GM19468 (cell line): ENCODE data around the gene PDE8B.

Experiments used
- ATAC-seq: cut with Tn5 transposase; IDR thresholded peaks from one replicate; pipeline ENCODE4 v1.9.1; 2021; ENCODE audit warnings: mild to moderate bottlenecking, moderate library complexity, moderate number of reproducible peaks; ENCODE audit not compliant: unreplicated experiment; ENCODE audit errors: extremely low read depth

The PDE8B gene

DNA sequence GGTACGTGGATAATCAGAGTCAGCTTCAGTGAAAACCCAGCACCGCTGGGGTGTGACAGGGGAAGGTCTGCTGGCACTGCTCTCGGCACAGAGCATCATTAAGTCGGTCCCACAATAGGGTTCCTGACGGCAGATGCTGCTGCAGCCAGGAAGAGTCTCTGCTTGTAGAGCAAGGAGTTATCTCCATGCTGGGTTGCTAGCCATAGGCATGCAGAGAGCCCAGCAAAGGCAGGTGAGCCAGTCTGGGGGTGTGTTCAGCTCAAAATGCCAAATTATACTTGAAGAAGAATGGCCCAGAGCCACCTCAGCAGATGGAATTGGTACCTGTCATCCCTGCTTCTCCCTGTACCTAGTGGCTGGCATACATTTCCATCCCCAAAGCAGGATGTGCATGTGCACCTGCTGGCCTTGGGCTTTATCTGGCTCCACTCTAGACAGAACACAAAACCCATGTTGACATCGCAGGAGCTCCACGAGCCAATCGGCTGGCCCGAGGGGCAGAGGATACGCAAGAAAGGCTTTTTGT is 180.8 kb downstream of the PDE8B start:
- no peak for ATAC-seq

DNA sequence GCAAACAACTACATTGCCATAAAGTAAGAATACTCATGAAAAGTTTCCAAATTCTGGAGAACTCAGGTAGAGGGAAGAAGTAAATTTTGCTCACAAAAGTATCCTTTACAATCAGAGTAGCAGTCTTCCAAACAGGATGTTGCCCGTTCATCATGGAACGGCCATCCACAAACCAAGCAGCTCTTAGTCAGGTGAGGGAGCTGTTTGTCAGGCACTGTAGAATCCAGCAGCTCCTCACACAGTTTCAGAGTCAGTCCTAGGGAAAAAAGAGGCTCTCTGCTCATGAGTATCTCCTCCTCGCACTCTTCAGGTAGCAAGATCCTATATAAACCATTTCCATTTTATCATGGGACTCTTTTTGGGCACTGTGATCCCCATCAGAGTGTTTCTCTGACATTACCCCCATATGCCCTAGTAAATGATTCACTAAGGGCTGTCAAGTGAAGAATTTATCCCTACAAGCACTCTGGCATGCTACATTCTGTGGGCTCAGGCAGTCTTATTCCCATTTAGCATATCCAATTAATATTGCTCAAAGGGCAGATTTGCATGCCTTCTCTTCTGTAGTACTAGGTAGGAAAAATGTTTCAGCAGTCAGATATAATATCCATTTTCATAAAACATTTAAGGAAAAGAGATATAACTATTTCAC is 183.7 kb downstream of the PDE8B start:
- no peak for ATAC-seq

DNA sequence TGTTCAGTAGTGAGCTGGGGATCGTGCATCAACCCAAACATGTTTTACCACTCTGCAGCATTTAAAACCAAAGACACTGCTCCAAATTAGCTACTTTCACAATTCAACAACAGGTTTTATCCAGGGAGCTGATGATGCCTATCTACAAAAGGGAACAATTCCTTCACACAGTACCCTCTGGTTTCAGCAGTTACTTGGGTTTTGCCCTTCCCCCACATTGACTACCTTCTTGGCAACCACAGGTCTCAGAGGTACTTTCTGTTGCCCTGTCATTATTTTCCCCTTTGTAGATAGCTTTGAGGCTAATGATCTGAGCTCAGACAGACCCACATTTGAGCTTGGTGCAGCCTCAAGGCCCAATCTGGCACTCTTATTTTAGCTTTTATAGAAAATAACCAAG is 185.5 kb downstream of the PDE8B start:
- ATAC-seq = no peak

DNA sequence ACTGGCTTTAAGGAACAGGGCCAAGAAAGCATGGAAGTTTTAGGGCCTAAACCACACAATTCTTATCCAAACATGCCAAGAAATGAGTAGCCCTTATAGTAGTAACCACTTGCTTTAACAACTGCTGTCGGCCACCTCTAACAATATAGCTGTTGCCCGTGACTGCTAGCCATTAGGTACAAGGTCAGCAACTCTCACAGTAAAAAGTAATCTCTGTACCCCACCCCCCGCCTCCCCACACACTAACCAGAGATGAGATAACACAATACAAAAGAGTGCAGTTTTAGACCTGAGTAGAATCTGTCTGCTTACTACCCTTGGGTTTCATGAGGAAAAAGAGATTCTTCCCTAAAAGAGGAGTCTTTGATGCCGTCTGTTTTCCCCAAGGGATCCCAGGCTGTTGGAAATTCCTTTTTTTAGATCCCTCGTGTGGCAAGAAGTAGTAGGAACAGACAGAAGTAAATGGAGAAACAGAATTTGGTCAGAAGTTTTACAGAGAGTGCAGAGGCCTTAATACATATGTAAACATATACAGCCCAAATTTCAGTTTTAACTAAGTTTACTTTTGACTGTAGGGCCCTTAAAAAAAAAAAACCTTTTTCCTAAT is 187.3 kb downstream of the PDE8B start:
- no peak for ATAC-seq

DNA sequence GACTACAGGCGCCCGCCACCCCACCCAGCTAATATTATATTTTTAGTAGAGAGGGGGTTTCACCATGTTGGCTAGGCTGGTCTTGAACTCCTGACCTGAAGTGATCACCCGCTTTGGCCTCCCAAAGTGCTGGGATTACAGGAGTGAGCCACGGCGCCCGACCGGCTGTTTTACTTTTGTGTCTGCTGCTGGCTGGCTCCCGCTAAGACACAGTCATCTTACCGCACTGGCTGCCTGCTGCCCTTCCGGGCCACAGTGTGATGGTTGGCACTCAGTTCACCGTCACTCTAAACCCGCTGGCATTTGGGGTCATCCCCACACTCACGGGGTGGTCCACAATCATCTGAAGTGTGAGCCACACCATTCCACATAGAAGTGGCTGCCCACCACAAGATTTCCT is 188.0 kb downstream of the PDE8B start:
- no peak for ATAC-seq

DNA sequence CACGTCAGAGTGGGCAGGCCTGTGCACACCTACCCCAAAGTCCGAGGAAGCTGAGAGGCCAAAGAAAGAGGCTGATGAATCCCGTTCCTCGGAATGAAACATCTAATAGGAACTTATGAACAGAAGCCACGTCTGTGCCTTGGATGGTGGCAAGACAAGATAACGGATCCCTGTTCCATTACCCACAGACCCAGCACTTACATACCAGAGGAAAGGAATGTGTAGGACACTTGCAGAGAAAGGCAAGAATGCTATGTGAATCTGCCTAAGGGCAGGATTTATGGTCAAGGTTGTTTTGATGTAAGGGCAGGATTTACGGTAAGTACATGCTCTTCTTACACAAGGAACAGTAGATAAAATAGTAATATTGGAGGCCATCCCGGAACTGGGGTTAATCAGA is 188.4 kb downstream of the PDE8B start:
- ATAC-seq = no peak

DNA sequence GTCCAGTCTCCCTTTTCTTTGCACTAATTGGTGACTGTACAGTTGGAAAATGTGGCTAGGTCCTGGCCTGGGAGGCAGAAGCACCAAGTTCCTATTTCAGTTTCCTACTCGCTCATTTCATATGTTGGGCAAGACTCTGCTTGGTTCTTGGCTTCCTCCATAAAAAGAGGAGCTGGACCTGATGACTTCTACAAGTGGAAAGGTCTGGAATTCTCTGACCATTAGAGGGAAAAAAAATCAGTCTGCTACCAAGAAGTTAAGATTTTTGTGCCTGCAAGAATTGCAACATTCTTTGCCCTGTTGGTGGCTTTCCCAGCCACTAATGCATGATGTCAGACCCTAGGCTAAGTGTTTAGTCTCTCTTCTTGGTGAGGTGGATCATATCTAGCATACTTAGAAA is 190.2 kb downstream of the PDE8B start:
- ATAC-seq = no peak

DNA sequence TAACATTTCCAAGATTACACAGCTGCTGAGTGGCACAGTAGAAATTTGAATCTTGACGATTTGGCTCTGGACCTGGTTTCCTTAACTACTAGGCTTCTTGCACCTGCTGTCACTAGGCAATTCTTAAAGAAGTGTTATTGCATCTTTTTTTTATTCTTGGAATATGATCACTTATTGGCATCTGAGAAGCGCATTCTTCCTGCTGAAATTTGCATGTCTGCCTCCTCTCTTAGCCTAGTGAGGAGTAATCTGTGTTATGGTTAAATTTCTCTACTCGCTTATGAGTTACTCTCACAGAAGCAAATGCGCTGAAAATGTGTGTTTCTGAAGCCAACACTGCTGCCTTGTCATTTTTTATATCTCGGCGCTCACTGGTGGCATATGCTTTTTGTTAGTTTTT is 192.3 kb downstream of the PDE8B start:
- ATAC-seq = no peak

DNA sequence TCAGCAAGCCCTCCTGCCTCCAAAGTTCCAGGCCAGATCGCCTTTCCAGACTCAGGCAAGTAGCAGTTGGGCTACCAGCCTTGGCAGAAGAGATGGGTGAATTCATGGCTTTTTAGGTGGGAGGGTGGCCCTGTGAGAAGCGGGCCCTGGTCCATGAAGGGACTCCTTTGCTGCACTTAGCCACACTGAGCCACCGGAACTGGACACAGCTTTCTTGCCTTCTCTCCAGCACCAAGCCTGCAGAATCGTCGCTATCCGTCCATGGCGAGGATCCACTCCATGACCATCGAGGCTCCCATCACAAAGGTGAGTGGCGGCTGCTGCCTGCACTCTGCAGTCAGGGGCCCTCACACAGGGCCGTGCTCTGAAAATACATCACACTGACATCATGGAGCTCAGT is 196.7 kb downstream of the PDE8B start:
- no peak for ATAC-seq

DNA sequence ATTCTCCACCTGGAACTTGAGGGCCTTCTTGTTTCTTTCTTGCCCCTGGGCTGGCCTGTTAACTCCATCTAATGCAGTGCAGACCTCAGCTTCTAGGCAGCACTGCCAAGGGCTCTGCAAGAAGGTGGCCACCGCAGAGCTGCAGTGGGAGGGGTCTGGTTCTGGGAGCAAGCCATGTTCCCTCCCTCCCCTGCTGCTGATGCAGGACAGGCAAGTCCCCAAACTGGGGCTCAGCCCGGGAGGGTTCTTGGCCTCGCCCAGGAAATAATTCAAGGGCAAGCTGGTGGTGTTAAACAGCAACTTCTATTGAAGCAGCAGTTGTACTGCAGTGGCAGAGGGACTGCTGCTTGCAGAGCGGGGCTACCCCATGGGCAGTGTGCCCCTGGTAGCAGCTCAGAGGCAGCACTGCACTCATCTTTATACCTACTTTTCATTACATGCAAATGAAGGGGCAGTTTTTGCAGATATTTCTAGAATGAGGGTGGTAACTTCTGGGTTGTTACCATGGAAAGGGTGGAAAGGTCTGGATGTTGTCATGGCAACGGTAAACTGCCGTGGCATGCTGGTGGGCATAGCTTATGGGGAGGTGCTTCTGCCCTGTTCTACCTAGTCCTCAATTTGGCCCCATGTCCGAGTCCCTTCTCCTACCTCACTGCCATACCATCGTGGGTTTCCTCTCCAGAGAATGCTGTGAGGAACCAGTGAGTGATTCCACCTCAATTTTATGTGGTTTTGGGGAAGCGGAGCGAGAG is 199.6 kb downstream of the PDE8B start:
- no peak for ATAC-seq

DNA sequence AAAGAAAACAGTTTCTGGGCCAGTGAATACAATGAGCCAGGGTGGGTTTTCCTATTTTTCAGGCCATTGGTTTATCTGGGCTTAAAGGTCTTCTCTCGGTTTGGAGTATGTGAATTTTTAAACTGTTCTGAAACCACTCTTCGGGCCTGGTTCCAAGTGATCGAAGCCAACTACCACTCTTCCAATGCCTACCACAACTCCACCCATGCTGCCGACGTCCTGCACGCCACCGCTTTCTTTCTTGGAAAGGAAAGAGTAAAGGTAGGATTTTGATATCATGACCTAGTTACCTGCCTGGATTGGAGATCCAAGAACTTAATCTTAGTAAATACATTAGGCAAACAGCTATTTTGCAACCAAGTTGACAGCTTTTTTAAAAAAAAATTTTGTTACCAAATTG is 202.6 kb downstream of the PDE8B start:
- no peak for ATAC-seq

DNA sequence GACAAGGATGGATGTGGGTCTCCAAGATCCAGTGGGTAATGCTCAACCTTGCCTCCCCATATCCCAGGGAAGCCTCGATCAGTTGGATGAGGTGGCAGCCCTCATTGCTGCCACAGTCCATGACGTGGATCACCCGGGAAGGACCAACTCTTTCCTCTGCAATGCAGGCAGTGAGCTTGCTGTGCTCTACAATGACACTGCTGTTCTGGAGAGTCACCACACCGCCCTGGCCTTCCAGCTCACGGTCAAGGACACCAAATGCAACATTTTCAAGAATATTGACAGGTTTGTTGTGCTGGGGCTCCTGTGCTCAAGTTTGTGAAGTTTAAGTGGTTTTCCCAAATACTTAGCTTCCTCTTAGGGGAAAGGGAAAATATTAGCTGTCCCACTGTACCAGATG is 207.7 kb downstream of the PDE8B start:
- no peak for ATAC-seq

DNA sequence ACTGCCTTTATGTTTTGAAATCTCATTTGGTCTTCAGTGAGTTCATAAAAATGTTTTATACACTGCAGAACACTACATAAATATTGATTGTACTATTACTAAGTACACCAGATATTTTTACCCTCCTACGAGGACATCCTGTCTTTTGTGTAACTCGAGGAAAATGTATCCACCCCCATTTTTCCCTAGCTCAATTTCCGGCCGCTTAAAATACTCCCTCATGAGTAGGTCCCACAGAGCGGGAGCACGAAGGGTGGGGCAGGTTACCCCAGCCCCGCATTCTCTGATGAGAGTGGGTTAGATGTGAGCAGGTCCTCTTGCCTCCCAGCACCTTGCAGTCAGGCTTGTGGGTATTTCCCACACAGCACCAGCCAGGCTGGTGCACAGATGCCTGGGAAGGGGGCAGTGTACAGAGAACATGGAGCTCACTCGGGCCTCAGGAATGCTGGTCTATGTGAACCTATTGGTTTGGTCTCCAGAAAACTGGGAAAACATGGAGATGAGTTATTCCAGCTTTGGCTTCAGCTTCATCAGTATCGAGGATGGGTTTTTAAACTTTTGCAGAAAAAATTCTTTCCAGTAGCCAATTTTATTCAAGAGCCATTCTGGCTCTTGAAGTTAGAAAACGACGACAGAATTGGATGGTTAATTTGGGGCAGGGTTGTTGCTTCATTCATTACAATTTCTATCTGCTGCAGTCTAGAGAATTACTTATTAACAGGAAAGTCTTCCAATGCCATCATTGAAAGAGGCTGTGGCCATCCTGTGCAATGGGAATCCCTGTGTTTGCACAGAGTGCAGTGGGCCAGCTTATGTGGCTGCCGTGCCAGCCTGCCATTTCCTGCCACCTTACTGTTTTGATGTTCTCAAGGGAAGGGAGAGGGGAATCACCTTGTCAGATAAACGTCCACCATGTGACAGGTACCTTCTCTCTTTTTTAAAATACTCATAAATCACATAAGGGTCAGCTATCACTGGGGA is 208.4 kb downstream of the PDE8B start:
- ATAC-seq = no peak

DNA sequence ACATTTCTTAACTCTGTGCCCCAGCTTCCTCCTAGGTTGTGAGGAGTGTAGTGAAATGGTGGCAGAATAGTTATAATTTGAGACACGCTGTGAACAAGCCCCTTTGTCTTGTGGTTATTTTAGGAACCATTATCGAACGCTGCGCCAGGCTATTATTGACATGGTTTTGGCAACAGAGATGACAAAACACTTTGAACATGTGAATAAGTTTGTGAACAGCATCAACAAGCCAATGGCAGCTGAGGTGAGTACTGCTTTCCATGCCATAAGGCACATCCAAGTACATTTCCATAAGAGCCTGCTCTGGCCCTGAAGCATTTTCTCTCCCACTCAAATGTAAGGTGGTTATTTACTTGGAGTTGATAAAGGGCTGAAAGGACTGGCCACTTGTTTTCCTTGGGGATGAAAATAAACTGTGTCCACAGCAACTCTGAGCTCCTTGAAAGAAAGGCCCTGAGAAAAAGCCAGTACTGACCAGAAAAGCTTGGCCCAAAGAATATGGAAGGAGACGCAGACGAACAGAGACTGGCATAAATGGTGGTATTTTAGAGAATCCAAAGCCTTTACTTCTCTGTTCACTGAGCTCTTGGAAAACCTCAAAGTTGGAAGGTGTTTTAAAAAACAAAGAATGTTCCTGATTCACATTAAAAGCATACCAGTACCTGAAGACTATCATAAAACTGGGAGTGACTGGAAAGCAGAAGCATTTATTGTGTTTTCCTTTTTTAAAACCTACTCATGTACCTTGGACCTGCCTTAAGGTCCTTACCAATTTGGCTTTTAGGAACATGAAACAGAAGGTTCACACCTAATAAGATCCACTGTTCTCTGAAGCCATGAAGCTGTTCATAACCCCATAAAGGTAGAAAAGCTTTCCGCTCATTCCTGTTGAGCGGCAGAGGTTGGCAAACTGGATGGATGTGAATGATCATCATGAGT is 209.4 kb downstream of the PDE8B start:
- no peak for ATAC-seq

DNA sequence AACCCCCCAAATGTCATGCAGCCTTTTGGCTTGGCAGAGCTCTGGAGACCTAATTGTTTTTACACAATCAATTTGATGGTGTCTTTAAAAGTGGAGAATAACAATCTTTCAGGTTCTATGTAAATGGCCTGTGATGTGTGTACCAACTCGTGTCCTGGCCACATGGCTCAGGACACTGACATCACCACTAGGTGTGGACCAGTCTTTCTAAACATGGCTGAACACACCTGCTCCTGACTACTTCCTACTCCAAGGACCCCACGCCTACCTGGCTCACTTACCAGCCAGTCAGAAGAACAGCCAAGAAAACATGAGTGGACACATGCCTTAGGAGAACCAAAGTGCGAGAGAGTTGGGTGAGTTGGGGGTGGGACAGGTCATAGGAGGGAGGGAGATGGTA is 210.5 kb downstream of the PDE8B start:
- no peak for ATAC-seq

DNA sequence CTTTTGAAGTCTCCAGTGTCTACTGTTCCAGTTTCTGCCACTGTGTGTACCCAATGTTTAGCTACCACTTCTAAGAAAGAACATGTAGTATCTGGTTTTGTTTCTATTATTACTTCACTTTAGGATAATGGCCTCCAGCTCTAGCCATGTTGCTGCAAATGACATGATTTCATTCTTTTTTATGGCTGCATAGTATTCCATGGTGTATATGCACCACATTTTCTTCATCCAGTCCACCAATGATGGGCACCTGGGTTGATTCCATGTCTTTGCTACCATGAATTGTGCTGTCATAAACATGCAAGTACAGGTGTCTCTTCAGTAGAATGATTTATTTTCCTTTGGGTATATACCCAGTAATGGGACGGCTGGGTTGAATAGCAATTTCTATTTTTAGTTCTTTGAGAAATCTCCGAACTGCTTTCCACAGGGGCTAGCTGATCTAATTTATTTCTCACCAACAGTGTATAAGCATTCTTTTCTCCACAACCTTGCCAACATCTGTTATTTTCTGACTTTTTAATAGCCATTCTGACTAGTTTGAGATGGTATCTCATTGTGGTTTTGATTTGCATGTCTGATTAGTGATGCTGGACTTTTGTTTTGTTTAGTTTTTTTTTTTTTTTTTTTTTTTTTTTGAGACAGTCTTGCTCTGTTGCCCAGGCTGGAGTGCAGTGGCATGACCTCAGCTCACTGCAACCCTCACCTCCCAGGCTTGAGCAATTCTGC is 212.7 kb downstream of the PDE8B start:
- no peak for ATAC-seq

DNA sequence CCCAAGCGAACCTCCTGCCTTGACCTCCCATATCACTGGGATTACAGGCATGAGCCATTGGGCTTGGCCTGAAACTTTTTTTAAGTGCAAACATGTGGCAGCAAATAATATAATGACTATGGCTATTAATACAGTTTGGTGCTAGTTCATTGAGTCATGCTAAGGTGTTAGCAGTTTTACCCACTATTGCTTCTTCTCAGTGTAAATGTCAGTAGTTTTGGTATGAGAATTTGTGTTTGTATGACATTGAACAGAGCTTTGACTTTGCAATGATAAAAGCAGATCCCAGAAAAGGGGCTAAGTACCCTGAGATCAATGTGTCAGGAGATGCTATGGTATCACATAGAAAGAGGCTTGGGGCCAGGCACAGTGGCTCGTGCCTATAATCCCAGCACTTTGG is 214.4 kb downstream of the PDE8B start:
- ATAC-seq = no peak

DNA sequence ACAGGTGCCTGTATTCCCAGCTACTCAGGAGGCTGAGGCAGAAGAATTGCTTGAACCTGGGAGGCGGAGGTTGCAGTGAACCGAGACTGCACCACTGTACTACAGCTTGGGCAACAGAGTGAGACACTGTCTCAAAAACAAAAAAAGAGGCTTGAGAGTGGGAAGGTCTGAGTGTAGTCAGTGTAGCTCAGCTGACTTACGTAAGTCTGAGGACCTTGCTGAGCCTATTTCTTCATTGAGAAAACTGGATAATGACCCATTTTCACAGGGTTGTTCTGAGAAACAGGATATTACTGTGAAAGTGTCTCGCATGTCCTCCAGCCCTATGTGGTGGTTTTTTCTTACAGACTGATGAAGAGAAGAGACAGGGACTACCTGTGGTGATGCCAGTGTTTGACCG is 214.9 kb downstream of the PDE8B start:
- no peak for ATAC-seq
